ENCODE results near the gene REC114. TPM values are rescaled to one million over a fixed set of nuclear protein-coding genes. Genes with fewer than 3 reads are reported as not detected.
"Not testable (repeated sequence)": the region's sequence is repeated elsewhere in the genome, so short reads cannot be mapped to it uniquely, and the experiment has no call there.

The REC114 gene
- total RNA-seq, result not detected in 2 replicates

GRCh38 chr15:73442968-73443367, at the start of gene REC114:
Gene REC114, plus strand, starts transcription at chr15:73443164. Its CDS starts 22 bp downstream, at chr15:73443186.
- Histone ChIP-seq H3K4me3 (ENCODE audit: low read depth, low read length) (no peak within 1 kb of the TSS), H3K27me3 (ENCODE audit: control insufficient read depth, insufficient read depth, low read length) (no peaks in the 10 kb centered on the region), H3K36me3 (ENCODE audit: control insufficient read depth, insufficient read depth, low read length) (no peaks in the 10 kb centered on the region)
- FAIRE-seq (no peak), DNase-seq (ENCODE audit: low read depth) (no peak)
- no peak for TF ChIP-seq CTCF (IDR thresholded peaks at IDR 0.05; ENCODE audit: insufficient read depth, low read length, severe bottlenecking)

GRCh38 chr15:73393336-73393735, 49.6 kb upstream of the REC114 start:
- no peak for DNase-seq (ENCODE audit: low read depth)
- Histone ChIP-seq H3K4me3 (ENCODE audit: low read depth, low read length) (no peak overlapping the region), H3K27me3 (ENCODE audit: control insufficient read depth, insufficient read depth, low read length) (peaks cover 14% of the 10 kb centered on the region), H3K36me3 (ENCODE audit: control insufficient read depth, insufficient read depth, low read length) (no peaks in the 10 kb centered on the region)
- no peak for TF ChIP-seq CTCF (IDR thresholded peaks at IDR 0.05; ENCODE audit: insufficient read depth, low read length, severe bottlenecking)
- FAIRE-seq, result no peak

- H3K36me3 ChIP-seq (ENCODE audit: control insufficient read depth, insufficient read depth, low read length), result no peaks in the 10 kb centered on the region
- TF ChIP-seq CTCF (IDR thresholded peaks at IDR 0.05; ENCODE audit: insufficient read depth, low read length, severe bottlenecking), result no peak
- peaks cover 14% of the 10 kb centered on the region for H3K27me3 ChIP-seq (ENCODE audit: control insufficient read depth, insufficient read depth, low read length)
- DNase-seq (ENCODE audit: low read depth) (no peak), FAIRE-seq (no peak)
- no peak overlapping the region for H3K4me3 ChIP-seq (ENCODE audit: low read depth, low read length)
Observed at GRCh38 chr15:73394782-73395181, 48.2 kb upstream of the REC114 start.

GRCh38 chr15:73395671-73396070, 47.3 kb upstream of the REC114 start:
- no peak for DNase-seq (ENCODE audit: low read depth)
- FAIRE-seq, result no peak
- Histone ChIP-seq H3K36me3 (ENCODE audit: control insufficient read depth, insufficient read depth, low read length) (no peaks in the 10 kb centered on the region), H3K4me3 (ENCODE audit: low read depth, low read length) (no peak overlapping the region), H3K27me3 (ENCODE audit: control insufficient read depth, insufficient read depth, low read length) (peaks cover 12% of the 10 kb centered on the region)
- TF ChIP-seq CTCF (IDR thresholded peaks at IDR 0.05; ENCODE audit: insufficient read depth, low read length, severe bottlenecking), result no peak

GRCh38 chr15:73397461-73397860, 45.5 kb upstream of the REC114 start:
- no peak for FAIRE-seq
- DNase-seq (ENCODE audit: low read depth), result no peak
- Histone ChIP-seq H3K27me3 (ENCODE audit: control insufficient read depth, insufficient read depth, low read length) (peaks cover 9% of the 10 kb centered on the region), H3K4me3 (ENCODE audit: low read depth, low read length) (no peak overlapping the region), H3K36me3 (ENCODE audit: control insufficient read depth, insufficient read depth, low read length) (no peaks in the 10 kb centered on the region)
- no peak for TF ChIP-seq CTCF (IDR thresholded peaks at IDR 0.05; ENCODE audit: insufficient read depth, low read length, severe bottlenecking)

- Histone ChIP-seq H3K4me3 (ENCODE audit: low read depth, low read length) (no peak overlapping the region), H3K27me3 (ENCODE audit: control insufficient read depth, insufficient read depth, low read length) (peaks cover 2% of the 10 kb centered on the region), H3K36me3 (ENCODE audit: control insufficient read depth, insufficient read depth, low read length) (no peaks in the 10 kb centered on the region)
- FAIRE-seq (no peak), DNase-seq (ENCODE audit: low read depth) (no peak)
- no peak for TF ChIP-seq CTCF (IDR thresholded peaks at IDR 0.05; ENCODE audit: insufficient read depth, low read length, severe bottlenecking)
Observed at GRCh38 chr15:73398861-73399260, 44.1 kb upstream of the REC114 start.

- H3K36me3 ChIP-seq (ENCODE audit: control insufficient read depth, insufficient read depth, low read length); H3K27me3 ChIP-seq (ENCODE audit: control insufficient read depth, insufficient read depth, low read length); DNase-seq (ENCODE audit: low read depth); H3K4me3 ChIP-seq (ENCODE audit: low read depth, low read length); FAIRE-seq: not testable (repeated sequence)
Observed at GRCh38 chr15:73400222-73400621, 42.7 kb upstream of the REC114 start.

Data from bronchial epithelial cell (primary cell).